Suppressor macrophage (primary cell): ENCODE measurements around the gene MYCBPAP.

ENCODE experiments used
- DNase-seq, 4 experiments: peaks; one replicate each; pipeline ENCODE4 v3.0.0-alpha.2; 2020 to 2022
- total RNA-seq, 17 experiments: gene quantifications; one replicate each; lab custom pipeline; 2026; ENCODE audit warnings: mixed read lengths in 6 of 17, inconsistent platforms in 3 of 17; lab: John Stamatoyannopoulos, UW

MYCBPAP gene
- total RNA-seq, result 0 to 4.0 (median 0.08) reads per million in 17 experiments

GRCh38 chr17:50507871-50508572 is at the start of gene MYCBPAP:
Gene MYCBPAP, plus strand, starts transcription at chr17:50508439. Its CDS starts 236 bp downstream, at chr17:50508675.
- peak; percentile 74 to 89 (median 82) for DNase-seq

- peak in 3 of 4 experiments; percentile 52 to 64 (median 55) for DNase-seq
These were observed 49.2 kb upstream of the MYCBPAP start for GRCh38 chr17:50458701-50459676.

GRCh38 chr17:50459756-50460155 is 48.5 kb upstream of the MYCBPAP start:
- DNase-seq, result no peak

- no peak for DNase-seq
These were observed 47.3 kb upstream of the MYCBPAP start for GRCh38 chr17:50460831-50461526.

- DNase-seq, result no peak
These were observed 46.6 kb upstream of the MYCBPAP start for GRCh38 chr17:50461550-50462132.

GRCh38 chr17:50462446-50462845 is 45.8 kb upstream of the MYCBPAP start:
- no peak for DNase-seq

- no peak for DNase-seq
These were observed 44.1 kb upstream of the MYCBPAP start for GRCh38 chr17:50464121-50464520.

- DNase-seq, result no peak
These were observed 43.5 kb upstream of the MYCBPAP start for GRCh38 chr17:50464736-50465135.

GRCh38 chr17:50465171-50465570 is 43.1 kb upstream of the MYCBPAP start:
- no peak for DNase-seq

- DNase-seq, result no peak
These were observed 42.6 kb upstream of the MYCBPAP start for GRCh38 chr17:50465635-50466034.

- no peak for DNase-seq
These were observed 41.7 kb upstream of the MYCBPAP start for GRCh38 chr17:50466371-50467113.

GRCh38 chr17:50467114-50467854 is 41.0 kb upstream of the MYCBPAP start:
- no peak for DNase-seq

GRCh38 chr17:50467855-50468303 is 40.4 kb upstream of the MYCBPAP start:
- DNase-seq, result no peak

- peak in 1 of 4 experiments; percentile 28 for DNase-seq
These were observed 39.7 kb upstream of the MYCBPAP start, which contains the start of gene CHAD for GRCh38 chr17:50468304-50469207. Gene CHAD, minus strand, starts transcription at chr17:50468880. Its CDS starts 67 bp downstream, at chr17:50468813.

GRCh38 chr17:50469208-50469605 is 39.0 kb upstream of the MYCBPAP start:
- DNase-seq, result peak in 1 of 4 experiments; percentile 11

GRCh38 chr17:50469671-50470305 is 38.5 kb upstream of the MYCBPAP start:
- DNase-seq, result no peak

- no peak for DNase-seq
These were observed 37.8 kb upstream of the MYCBPAP start for GRCh38 chr17:50470426-50470825.

- DNase-seq, result no peak
These were observed 37.0 kb upstream of the MYCBPAP start for GRCh38 chr17:50471009-50471905.
